ENCODE measurements around the gene CD300A.

GRCh38 chr17:74502861-74503260 is 36.4 kb downstream of the CD300A start:
- TF ChIP-seq CTCF (conservative IDR thresholded peaks at IDR 0.05; ENCODE audit: low read depth, low read length) (no peak), EZH2phosphoT487 (IDR thresholded peaks at IDR 0.05; ENCODE audit: borderline replicate concordance, low read length) (no peak)
